ENCODE results near the gene CREBBP. TPM values are rescaled to one million over a fixed set of nuclear protein-coding genes. Genes with fewer than 3 reads are reported as not detected.
"Not testable (repeated sequence)": the region's sequence is repeated elsewhere in the genome, so short reads cannot be mapped to it uniquely, and the experiment has no call there.

The CREBBP gene
- 31.4 and 33.2 TPM in 2 replicates for total RNA-seq

DNA sequence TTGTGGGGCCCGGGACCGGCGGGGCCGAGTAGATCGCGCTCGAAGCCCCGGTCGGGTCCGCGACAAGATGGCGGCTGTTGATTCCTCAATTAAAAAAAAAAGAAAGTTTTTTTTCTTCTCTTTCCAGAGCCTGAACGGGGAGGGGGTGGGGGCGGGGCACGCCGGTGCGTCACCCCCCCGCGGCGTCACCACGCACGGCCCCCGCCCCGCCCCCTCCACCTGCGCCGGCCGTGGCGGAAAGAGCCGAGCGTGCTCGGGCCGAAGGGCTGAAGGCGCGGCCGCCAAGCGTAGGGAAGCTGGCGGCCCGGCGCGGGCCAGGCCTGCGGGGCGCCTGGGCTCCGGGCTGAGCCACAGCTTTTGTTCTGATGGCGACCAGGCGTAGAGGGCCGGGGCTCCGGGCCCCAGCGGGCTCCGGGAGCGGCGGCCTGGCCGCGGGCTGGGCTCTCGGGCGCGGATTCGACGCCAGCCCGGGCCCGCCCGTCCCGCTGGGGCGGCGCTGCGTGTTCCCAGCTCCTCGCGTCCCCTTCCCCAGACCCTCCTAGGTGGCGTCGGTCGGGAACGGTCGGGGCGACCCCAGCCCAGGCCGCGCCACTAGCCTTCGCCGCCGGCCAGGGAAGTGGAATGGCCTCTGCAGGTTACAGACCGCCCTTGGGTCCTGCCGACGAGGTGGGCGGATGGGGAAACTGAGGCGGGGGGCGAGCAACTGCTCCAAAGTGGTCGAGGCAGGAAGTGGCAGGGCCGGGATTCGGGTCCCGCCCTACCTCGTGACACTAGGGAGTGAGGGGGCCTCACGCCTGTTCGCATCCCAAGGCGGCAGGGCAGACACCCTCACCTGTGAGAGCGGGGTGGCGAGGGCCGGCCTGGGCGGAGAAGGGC is at the start of gene CREBBP:
CREBBP (minus strand) TSS at position 91 of the 876 bp plus-strand sequence. CDS start 797 bp downstream, outside the sequence.
- Histone ChIP-seq H3K4me3 (ENCODE audit: low read depth, low read length) (peak within 1 kb of the TSS; percentile 89), H3K36me3 (ENCODE audit: control insufficient read depth, insufficient read depth, low read length) (no peaks in the 10 kb centered on the region), H3K27me3 (ENCODE audit: control insufficient read depth, insufficient read depth, low read length) (no peaks in the 10 kb centered on the region)
- TF ChIP-seq CTCF (IDR thresholded peaks at IDR 0.05; ENCODE audit: insufficient read depth, low read length, poor library complexity, severe bottlenecking): no peak
- DNase-seq (ENCODE audit: low read depth): peak; percentile 34

- not testable (repeated sequence) for H3K36me3 ChIP-seq (ENCODE audit: control insufficient read depth, insufficient read depth, low read length); DNase-seq (ENCODE audit: low read depth); H3K4me3 ChIP-seq (ENCODE audit: low read depth, low read length); H3K27me3 ChIP-seq (ENCODE audit: control insufficient read depth, insufficient read depth, low read length)
Measured at GRCh38 chr16:3927147-3927546, 46.6 kb upstream of the CREBBP start.

GRCh38 chr16:3924763-3925162 is 44.2 kb upstream of the CREBBP start:
- DNase-seq (ENCODE audit: low read depth): no peak
- no peak overlapping the region for H3K4me3 ChIP-seq (ENCODE audit: low read depth, low read length)
- TF ChIP-seq CTCF (IDR thresholded peaks at IDR 0.05; ENCODE audit: insufficient read depth, low read length, poor library complexity, severe bottlenecking): no peak
- H3K36me3 ChIP-seq (ENCODE audit: control insufficient read depth, insufficient read depth, low read length): no peaks in the 10 kb centered on the region
- H3K27me3 ChIP-seq (ENCODE audit: control insufficient read depth, insufficient read depth, low read length): no peaks in the 10 kb centered on the region

DNA sequence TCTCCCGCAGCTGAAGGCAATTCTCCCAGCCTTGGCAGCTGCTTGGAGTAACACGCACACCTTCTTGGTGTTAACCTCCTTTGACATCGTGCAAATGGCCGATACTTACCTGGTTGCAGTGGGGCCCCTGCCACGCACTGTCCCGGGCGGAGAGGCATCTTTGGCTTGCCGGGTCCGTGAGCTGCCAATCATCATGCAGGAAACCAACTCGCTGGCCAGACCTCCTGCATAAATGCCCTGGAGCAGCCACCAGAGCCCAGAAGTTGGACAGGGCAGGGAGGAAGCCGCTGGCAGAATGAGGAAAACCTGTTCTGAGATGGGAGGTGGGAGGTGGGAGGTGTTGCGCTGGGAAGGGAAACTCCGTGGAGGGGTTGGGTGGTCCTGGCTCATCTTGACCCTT is 41.7 kb upstream of the CREBBP start:
- Histone ChIP-seq H3K36me3 (ENCODE audit: control insufficient read depth, insufficient read depth, low read length) (no peaks in the 10 kb centered on the region), H3K27me3 (ENCODE audit: control insufficient read depth, insufficient read depth, low read length) (no peaks in the 10 kb centered on the region), H3K4me3 (ENCODE audit: low read depth, low read length) (no peak overlapping the region)
- no peak for TF ChIP-seq CTCF (IDR thresholded peaks at IDR 0.05; ENCODE audit: insufficient read depth, low read length, poor library complexity, severe bottlenecking)
- DNase-seq (ENCODE audit: low read depth): no peak

- H3K36me3 ChIP-seq (ENCODE audit: control insufficient read depth, insufficient read depth, low read length): no peaks in the 10 kb centered on the region
- H3K4me3 ChIP-seq (ENCODE audit: low read depth, low read length): no peak overlapping the region
- no peak for TF ChIP-seq CTCF (IDR thresholded peaks at IDR 0.05; ENCODE audit: insufficient read depth, low read length, poor library complexity, severe bottlenecking)
- H3K27me3 ChIP-seq (ENCODE audit: control insufficient read depth, insufficient read depth, low read length): no peaks in the 10 kb centered on the region
- DNase-seq (ENCODE audit: low read depth): no peak
Measured at GRCh38 chr16:3920206-3920605, 39.7 kb upstream of the CREBBP start.

GRCh38 chr16:3919413-3919812 is 38.9 kb upstream of the CREBBP start:
- Histone ChIP-seq H3K27me3 (ENCODE audit: control insufficient read depth, insufficient read depth, low read length) (peaks cover 2% of the 10 kb centered on the region), H3K36me3 (ENCODE audit: control insufficient read depth, insufficient read depth, low read length) (no peaks in the 10 kb centered on the region), H3K4me3 (ENCODE audit: low read depth, low read length) (no peak overlapping the region)
- TF ChIP-seq CTCF (IDR thresholded peaks at IDR 0.05; ENCODE audit: insufficient read depth, low read length, poor library complexity, severe bottlenecking): no peak
- no peak for DNase-seq (ENCODE audit: low read depth)
